ENCODE data around the gene COG2. TPM values are rescaled to one million over a fixed set of nuclear protein-coding genes. Genes with fewer than 3 reads are reported as not detected.

The COG2 gene
- total RNA-seq, 1 donor from 2014 or later, result 23.1 TPM

- no peaks in the 10 kb centered on the region for H3K4me1 ChIP-seq
- TF ChIP-seq CTCF (IDR thresholded peaks at IDR 0.05), result no peak
- H3K27ac ChIP-seq, result no peak overlapping the region
- H3K9me3 ChIP-seq, result no peaks in the 10 kb centered on the region
- H3K27me3 ChIP-seq (ENCODE audit: low read depth), result no peaks in the 10 kb centered on the region
- peaks cover 99% of the 10 kb centered on the region for H3K36me3 ChIP-seq
- ATAC-seq, result no peak
- intact Hi-C loops (cut with DNase I), result no loop called here
- H3K4me3 ChIP-seq, result no peak overlapping the region
- DNase-seq, result no peak
Observed at GRCh38 chr1:230674581-230674980, 32.3 kb downstream of the COG2 start.

- ATAC-seq, result no peak
- TF ChIP-seq CTCF (IDR thresholded peaks at IDR 0.05), result no peak
Observed at GRCh38 chr1:230677200-230677599, 34.9 kb downstream of the COG2 start.

GRCh38 chr1:230679192-230679591 lies 36.9 kb downstream of the COG2 start:
- H3K4me1 ChIP-seq, result peaks cover 8% of the 10 kb centered on the region
- H3K4me3 ChIP-seq, result no peak overlapping the region
- intact Hi-C loops (cut with DNase I), result no loop called here
- no peaks in the 10 kb centered on the region for H3K9me3 ChIP-seq
- no peak for TF ChIP-seq CTCF (IDR thresholded peaks at IDR 0.05)
- ATAC-seq (no peak), DNase-seq (no peak)
- no peak overlapping the region for H3K27ac ChIP-seq
- H3K36me3 ChIP-seq, result peaks cover 95% of the 10 kb centered on the region
- H3K27me3 ChIP-seq (ENCODE audit: low read depth), result no peaks in the 10 kb centered on the region

More at GRCh38 chr1:230677200-230677599, 34.9 kb downstream of the COG2 start:
- no peak for DNase-seq
- no peak overlapping the region for H3K4me3 ChIP-seq
- intact Hi-C loops (cut with DNase I), result no loop called here
- peaks cover 7% of the 10 kb centered on the region for H3K4me1 ChIP-seq
- H3K27me3 ChIP-seq (ENCODE audit: low read depth), result no peaks in the 10 kb centered on the region
- peaks cover 95% of the 10 kb centered on the region for H3K36me3 ChIP-seq
- no peaks in the 10 kb centered on the region for H3K9me3 ChIP-seq
- H3K27ac ChIP-seq, result no peak overlapping the region

DNA sequence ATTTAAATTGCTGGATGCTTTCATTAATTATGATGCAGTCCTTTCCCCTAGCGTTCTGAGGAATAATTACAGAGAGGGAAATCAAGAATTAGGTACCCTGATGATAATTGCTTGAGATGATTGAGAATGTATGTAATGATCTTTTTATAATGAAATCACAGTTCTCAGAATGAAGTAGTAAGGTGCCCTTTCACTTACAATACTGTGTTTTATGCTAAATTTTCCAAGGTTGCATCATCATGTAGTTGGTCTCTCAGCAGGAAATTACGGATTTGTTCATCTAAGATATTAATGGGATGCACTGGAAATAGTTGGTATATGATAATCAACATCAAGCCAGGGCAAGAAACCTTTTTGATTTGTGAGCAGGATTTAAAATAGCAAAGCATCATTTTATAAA lies 37.5 kb downstream of the COG2 start:
- H3K27me3 ChIP-seq (ENCODE audit: low read depth), result no peaks in the 10 kb centered on the region
- peaks cover 8% of the 10 kb centered on the region for H3K4me1 ChIP-seq
- H3K27ac ChIP-seq, result no peak overlapping the region
- DNase-seq, result no peak
- peaks cover 95% of the 10 kb centered on the region for H3K36me3 ChIP-seq
- no peak for TF ChIP-seq CTCF (IDR thresholded peaks at IDR 0.05)
- no peaks in the 10 kb centered on the region for H3K9me3 ChIP-seq
- intact Hi-C loops (cut with DNase I), result no loop called here
- H3K4me3 ChIP-seq, result no peak overlapping the region
- no peak for ATAC-seq

DNA sequence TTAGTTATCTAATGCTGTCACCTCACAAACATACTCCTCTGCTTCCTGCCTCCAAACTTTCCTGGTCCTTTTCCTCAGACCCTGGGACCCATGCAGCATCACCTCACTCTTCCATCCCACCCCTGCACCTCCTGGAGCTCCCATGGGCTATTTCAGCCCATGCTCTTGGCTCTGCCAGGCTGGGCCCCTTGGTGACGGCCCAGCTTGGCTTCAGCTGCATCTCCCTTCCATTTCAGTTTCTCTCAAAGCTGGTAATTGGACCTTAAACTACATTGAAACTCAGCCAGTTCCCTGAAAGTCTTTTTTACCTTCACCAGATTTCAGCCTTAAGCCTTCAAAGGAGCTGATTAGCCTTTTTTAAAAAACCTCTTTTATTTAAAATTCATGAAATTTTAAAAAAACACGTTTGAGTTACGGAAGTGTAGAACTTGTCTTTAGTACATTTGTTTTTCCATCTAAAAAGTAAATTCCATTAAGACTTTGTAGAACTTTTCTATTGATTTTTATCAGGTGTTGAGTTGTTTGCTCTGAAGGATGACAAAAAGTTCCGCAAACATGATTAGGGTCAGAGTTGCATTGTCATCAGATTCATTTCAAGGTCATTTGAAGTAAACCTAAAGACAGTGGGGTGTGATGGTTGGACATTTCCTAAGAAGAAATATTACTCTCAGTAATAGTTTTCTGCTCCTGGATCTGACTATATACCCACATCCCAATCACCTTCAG lies 38.2 kb downstream of the COG2 start:
- Histone ChIP-seq H3K27me3 (ENCODE audit: low read depth) (no peaks in the 10 kb centered on the region), H3K27ac (no peak overlapping the region), H3K36me3 (peaks cover 95% of the 10 kb centered on the region), H3K4me1 (peaks cover 8% of the 10 kb centered on the region), H3K4me3 (no peak overlapping the region), H3K9me3 (no peaks in the 10 kb centered on the region)
- intact Hi-C loops (cut with DNase I), result no loop called here
- no peak for TF ChIP-seq CTCF (IDR thresholded peaks at IDR 0.05)
- DNase-seq (no peak), ATAC-seq (no peak)

Data from lower lobe of right lung (tissue), 2 donors.